ENCODE measurements around the gene RHOC.
A peak's percentile ranks its signal among the peaks of the same experiment; 100 is the strongest.

Gene RHOC

DNA sequence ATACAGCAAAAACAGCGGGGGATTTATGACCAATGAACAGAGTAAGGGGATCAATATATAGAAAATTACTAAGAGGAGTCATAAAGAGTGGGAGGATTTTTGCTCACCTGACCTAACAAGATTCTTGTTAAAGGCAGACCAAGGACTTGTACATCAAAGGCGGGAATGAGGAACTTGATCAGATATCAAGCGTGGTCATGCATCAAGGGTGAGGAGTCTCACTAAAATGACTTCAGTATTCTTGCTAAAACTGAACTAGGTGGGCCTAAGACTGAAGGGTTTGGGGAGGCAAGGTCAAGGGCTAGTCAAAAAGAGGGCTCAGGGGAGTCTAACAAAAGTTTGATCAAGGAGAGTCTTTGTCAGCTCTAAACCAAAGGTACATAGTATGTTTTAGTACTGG is 30.4 kb downstream of the RHOC start:
- peak; percentile 48 for DNase-seq (ENCODE audit: low read depth)
- no peak overlapping the region for H3K4me3 ChIP-seq (ENCODE audit: low read depth, low read length)
- no peak for TF ChIP-seq MYC (IDR thresholded peaks at IDR 0.05; ENCODE audit: low read depth, low read length)
- TF ChIP-seq, protein P1, sequence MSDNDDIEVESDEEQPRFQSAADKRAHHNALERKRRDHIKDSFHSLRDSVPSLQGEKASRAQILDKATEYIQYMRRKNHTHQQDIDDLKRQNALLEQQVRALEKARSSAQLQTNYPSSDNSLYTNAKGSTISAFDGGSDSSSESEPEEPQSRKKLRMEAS (IDR thresholded peaks at IDR 0.05; ENCODE audit: low read depth, low read length): no peak
- TF ChIP-seq, protein P2, sequence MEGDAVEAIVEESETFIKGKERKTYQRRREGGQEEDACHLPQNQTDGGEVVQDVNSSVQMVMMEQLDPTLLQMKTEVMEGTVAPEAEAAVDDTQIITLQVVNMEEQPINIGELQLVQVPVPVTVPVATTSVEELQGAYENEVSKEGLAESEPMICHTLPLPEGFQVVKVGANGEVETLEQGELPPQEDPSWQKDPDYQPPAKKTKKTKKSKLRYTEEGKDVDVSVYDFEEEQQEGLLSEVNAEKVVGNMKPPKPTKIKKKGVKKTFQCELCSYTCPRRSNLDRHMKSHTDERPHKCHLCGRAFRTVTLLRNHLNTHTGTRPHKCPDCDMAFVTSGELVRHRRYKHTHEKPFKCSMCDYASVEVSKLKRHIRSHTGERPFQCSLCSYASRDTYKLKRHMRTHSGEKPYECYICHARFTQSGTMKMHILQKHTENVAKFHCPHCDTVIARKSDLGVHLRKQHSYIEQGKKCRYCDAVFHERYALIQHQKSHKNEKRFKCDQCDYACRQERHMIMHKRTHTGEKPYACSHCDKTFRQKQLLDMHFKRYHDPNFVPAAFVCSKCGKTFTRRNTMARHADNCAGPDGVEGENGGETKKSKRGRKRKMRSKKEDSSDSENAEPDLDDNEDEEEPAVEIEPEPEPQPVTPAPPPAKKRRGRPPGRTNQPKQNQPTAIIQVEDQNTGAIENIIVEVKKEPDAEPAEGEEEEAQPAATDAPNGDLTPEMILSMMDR (IDR thresholded peaks at IDR 0.05; ENCODE audit: low read depth, low read length): no peak
- TF ChIP-seq POLR2A (IDR thresholded peaks at IDR 0.05; ENCODE audit: extremely low read depth, insufficient read length): no peak

DNA sequence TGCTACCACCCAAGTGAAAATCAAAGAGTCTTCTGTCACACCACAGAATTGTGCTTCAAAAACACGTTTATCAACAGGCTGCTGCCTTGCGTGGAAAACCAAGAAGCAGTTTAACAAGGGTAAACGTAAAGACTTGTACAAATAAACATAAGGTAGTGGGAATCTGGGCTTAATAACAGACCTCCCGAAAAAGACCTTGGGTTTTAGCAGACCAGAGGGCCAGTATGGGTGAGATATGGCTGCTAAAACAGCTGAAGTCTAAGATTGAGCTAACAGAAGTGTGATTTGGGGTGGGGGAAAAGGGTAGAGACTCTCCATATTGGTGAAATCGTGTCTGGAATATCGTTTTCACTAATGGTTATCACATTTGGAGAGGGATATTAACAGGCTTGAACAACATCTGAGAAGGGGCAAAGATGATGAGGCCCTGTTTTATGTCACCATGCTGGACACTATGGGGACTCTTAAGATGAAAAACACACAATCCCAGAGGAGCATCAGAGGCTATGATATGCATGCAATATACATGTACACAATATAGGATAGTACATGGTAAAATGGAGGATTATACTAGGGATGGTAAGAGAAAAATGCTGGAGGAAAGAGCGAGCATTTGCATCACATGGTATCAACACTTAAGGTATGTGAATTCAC is 31.1 kb downstream of the RHOC start:
- H3K4me3 ChIP-seq (ENCODE audit: low read depth, low read length): peak overlapping the region; percentile 63
- TF ChIP-seq POLR2A (IDR thresholded peaks at IDR 0.05; ENCODE audit: extremely low read depth, insufficient read length) (no peak), MYC (IDR thresholded peaks at IDR 0.05; ENCODE audit: low read depth, low read length) (no peak)
- TF ChIP-seq, protein P1 (IDR thresholded peaks at IDR 0.05; ENCODE audit: low read depth, low read length): no peak
- TF ChIP-seq, protein P2 (IDR thresholded peaks at IDR 0.05; ENCODE audit: low read depth, low read length): no peak
- DNase-seq (ENCODE audit: low read depth): no peak

DNA sequence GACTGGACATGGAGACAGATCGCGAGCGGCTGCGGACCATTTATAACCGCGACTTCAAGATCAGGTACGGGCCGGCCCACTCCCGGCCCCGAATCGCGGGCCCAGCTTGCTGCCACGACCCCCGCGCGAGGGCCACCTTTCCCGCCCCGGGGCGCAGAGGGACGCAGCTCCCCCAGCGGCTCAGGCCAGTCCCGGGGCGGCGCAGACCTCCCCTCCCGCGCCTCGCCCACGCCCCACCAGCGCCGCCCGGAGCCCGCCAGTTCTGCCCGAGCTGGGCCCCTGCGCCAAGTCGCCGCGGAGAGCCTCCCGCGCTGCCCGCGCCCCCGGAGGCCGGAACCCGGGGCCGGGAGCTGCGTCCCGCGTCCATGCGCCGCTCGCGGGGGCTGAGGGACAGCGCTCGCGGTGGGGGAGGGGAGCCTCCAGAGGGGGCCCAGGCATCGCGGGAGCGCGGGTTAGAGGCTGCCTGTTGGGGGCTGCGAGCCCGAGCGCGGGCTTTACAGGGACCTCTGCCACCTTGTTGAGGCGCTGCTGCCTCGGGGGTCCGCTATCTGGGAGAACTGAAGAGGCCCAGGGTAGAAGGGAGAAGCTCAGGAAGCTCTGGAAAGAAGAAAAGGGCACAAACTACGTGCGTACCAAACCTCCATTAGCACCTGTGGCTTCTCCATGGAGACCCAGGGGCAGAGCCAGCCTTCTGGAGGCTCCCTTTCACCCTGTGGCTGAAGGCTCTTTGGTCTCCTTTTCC is 31.8 kb downstream of the RHOC start:
- TF ChIP-seq, protein P1 (IDR thresholded peaks at IDR 0.05; ENCODE audit: low read depth, low read length): no peak
- TF ChIP-seq POLR2A (IDR thresholded peaks at IDR 0.05; ENCODE audit: extremely low read depth, insufficient read length) (peak; percentile 10), MYC (IDR thresholded peaks at IDR 0.05; ENCODE audit: low read depth, low read length) (no peak)
- TF ChIP-seq, protein P2 (IDR thresholded peaks at IDR 0.05; ENCODE audit: low read depth, low read length): no peak
- H3K4me3 ChIP-seq (ENCODE audit: low read depth, low read length): peak overlapping the region; percentile 78
- peak; percentile 65 for DNase-seq (ENCODE audit: low read depth)

DNA sequence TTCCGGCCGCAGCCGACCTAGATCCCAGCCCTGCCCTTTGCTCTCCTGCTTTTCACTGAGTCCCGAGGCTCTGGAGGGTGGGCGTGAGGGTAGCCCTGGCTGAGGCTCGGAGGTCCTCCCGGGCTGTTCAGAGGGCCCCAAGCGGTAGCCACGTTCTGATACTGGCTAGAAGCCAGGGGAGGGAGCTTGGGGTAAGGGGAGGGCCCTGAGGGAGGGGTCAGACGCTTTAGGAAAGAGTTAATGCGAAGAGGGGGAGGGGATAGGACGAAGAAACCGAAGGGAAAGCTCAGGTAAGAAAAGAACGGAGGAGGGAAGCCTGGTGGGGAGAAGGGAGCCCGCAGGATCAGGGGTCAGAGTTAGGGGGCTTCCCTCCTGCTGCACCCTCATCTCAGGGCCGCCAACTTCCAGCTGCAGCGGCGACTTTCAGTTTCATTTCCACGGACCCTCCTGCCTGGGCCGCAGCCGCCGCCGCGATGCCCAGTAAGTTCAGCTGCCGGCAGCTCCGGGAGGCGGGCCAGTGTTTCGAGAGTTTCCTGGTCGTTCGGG is 32.4 kb downstream of the RHOC start, which contains the start of gene MOV10:
Gene MOV10, plus strand, starts transcription at position 220 of the 546 bp plus-strand sequence. Its CDS starts 254 bp downstream, at position 474.
- peak within 1 kb of the TSS; percentile 78 for H3K4me3 ChIP-seq (ENCODE audit: low read depth, low read length)
- TF ChIP-seq, protein P1 (IDR thresholded peaks at IDR 0.05; ENCODE audit: low read depth, low read length): 0 out of 2 replicates have a peak, but pooled peaks have one; percentile 18
- TF ChIP-seq MYC (IDR thresholded peaks at IDR 0.05; ENCODE audit: low read depth, low read length) (no peak), POLR2A (IDR thresholded peaks at IDR 0.05; ENCODE audit: extremely low read depth, insufficient read length) (peak; percentile 29)
- DNase-seq (ENCODE audit: low read depth): peak; percentile 77

DNA sequence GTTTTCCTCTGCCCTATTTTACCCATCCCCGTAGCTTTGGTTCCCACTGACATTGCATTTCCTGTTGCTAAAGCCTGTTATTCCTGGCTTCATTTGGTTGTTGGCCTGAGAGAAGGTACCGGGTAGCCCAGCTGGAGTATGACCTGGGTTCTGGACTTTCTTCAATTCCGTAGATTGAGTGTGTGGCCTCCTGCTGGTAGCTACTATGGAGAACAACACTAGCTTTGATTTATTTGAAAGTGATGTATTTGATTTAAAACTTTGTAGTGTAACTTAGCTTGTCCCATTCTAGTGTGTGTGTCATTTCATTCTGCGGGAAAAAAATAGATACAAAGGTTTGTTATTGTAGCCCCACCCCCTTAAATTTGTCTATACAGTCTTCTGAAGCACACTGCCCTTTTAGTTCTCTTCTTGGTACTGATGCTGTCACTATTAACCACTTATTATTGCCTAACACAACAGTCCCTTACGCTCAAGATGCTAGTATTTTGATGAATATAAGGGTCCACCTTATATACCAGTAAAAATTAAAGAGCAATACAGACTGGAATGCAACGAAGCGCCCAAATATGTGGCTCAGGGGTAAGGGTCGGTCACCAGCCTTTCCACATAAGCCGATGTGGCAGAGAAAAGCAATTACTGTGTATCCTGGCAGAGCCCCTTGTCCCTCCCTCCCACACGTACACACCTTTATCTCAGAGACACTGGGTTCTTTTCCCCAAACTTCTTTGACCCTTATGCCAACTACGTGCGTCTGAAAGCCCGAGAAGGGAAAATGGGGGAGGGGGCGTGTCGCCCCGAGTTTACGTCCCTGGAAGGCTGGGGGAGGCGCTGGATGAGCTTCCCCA is 33.1 kb downstream of the RHOC start:
- DNase-seq (ENCODE audit: low read depth): peak; percentile 34
- TF ChIP-seq, protein P1 (IDR thresholded peaks at IDR 0.05; ENCODE audit: low read depth, low read length): no peak
- no peak for TF ChIP-seq MYC (IDR thresholded peaks at IDR 0.05; ENCODE audit: low read depth, low read length)
- TF ChIP-seq, protein P2 (IDR thresholded peaks at IDR 0.05; ENCODE audit: low read depth, low read length): peak; percentile 16
- peak overlapping the region; percentile 78 for H3K4me3 ChIP-seq (ENCODE audit: low read depth, low read length)

All from NB4 (cell line).